Inferior parietal cortex (tissue), 1 donor: ENCODE results near the gene PTMS.

ENCODE experiments used
- DNase-seq: peaks from one replicate; pipeline ENCODE4 v3.0.0-alpha.2; 2016; ENCODE audit errors: extremely low spot score

The PTMS gene

DNA sequence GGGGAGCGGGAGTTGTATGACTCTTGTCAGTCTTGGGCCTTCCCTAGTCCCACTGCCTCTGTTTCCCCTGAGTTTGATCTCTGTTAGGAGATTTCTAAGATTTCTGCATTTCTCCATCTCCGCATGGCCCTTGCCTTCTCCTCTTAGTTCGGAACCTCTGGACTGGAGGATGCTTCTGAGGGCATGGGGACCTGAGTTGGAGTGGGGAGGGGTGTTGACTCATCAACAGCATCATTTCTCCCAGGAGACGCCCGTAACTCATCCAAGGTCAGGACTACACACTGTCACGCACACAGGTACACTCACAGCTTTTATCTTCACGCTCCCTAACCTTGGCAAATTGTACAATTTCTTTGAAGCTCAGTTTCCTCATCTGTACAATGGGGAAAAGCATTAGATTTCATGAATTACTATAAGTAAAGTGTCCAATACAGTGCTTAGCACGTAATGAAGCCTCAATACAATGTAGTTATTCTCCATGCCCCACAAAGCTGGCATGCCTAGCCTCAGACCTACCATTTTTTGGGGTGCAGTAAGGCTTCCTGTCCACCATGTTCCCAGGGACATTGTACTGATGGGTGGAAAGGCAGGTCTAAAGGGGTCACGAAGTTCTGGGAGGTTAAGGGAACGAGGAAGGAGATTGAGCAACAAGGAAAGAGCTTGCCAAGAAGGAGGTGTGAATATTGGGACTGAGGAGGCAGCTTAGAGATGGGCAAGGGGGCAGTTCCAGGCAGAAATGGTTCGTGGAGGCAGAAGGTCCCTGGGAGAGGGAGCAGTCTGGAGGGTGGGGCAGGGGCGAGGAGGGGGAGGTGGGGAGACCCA is 5.6 kb downstream of the PTMS start:
- no peak for DNase-seq

DNA sequence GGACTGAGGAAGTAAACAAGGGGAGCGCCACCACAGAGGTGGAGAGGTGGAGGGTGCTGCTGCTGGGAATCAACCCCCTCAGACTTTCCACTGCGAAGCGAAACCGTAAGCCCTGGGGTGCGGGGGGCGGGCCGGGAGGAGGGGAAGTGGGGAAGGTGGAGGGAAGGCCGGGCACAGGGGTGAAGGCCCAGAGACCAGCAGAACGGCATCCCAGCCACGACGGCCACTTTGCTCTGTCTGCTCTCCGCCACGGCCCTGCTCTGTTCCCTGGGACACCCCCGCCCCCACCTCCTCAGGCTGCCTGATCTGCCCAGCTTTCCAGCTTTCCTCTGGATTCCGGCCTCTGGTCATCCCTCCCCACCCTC is 6.2 kb downstream of the PTMS start, which contains the start of gene LAG3:
Gene LAG3 (plus strand): TSS at position 190 of the 365 bp plus-strand sequence. CDS start 333 bp downstream, outside the sequence.
- DNase-seq: no peak

DNA sequence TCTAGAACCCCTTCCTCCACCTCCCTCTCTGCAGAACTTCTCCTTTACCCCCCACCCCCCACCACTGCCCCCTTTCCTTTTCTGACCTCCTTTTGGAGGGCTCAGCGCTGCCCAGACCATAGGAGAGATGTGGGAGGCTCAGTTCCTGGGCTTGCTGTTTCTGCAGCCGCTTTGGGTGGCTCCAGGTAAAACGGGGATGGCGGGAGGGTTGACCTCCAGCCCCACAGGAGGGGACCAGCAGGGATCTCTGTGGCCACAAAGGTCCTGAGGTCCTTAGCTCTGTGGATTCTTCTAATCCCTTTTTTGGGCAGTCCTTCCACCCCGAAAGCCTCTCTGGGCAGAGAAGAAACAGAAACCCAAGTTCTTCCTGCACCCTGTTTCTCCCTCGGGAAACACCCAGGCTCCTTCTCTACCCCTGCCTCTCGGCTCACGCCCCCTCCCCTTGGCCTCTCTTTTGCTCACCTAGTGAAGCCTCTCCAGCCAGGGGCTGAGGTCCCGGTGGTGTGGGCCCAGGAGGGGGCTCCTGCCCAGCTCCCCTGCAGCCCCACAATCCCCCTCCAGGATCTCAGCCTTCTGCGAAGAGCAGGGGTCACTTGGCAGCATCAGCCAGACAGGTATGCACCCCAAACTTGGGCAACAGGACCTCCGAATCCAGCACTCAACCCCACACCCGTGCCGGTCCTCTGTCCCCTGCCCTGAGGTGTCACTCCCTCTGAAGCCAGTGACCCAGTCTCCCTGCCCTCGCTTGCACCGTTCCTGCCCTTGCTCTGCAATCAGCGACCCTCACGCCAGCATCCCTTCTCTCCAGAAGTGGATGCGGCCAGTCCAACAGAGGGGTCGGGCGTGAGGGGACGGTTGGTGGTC is 6.8 kb downstream of the PTMS start:
- DNase-seq: no peak

DNA sequence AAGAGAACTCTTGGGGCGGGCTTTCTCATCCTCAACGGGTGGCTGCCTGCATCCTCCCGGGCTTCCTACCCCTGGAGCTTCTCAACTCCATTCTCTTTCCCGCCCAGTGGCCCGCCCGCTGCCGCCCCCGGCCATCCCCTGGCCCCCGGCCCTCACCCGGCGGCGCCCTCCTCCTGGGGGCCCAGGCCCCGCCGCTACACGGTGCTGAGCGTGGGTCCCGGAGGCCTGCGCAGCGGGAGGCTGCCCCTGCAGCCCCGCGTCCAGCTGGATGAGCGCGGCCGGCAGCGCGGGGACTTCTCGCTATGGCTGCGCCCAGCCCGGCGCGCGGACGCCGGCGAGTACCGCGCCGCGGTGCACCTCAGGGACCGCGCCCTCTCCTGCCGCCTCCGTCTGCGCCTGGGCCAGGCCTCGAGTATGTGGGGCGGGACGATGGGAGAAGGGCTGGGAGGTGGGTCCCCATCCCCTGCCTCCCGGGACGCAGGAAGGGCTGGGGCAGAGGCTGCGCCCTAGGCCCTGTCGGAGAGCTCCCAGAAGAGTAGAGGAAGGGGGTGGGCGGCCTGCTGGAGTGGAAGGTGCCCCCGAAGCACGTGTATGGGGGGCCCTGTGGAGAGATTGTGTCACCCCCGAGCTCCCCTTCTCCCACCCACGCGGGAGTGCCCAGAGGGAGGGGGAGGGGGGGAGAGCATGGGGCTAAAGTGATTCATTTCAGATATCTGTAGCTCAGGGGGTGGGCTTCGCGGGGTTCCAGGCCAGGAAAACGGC is 7.6 kb downstream of the PTMS start:
- no peak for DNase-seq

DNA sequence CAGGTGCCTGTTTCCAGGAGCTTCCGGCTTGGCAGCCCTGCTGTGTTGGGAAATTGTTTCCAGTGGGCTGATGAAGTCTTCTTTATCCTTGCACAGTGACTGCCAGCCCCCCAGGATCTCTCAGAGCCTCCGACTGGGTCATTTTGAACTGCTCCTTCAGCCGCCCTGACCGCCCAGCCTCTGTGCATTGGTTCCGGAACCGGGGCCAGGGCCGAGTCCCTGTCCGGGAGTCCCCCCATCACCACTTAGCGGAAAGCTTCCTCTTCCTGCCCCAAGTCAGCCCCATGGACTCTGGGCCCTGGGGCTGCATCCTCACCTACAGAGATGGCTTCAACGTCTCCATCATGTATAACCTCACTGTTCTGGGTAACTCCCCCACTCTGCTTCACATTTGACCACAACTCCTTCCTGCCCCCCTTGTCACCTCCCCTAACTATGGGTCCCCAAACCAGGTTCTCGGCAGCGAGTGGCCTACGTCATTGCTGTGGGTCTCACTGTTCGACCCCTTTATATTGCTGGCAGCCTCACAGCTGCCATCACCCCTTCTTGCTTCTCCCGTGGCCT is 8.4 kb downstream of the PTMS start:
- no peak for DNase-seq

DNA sequence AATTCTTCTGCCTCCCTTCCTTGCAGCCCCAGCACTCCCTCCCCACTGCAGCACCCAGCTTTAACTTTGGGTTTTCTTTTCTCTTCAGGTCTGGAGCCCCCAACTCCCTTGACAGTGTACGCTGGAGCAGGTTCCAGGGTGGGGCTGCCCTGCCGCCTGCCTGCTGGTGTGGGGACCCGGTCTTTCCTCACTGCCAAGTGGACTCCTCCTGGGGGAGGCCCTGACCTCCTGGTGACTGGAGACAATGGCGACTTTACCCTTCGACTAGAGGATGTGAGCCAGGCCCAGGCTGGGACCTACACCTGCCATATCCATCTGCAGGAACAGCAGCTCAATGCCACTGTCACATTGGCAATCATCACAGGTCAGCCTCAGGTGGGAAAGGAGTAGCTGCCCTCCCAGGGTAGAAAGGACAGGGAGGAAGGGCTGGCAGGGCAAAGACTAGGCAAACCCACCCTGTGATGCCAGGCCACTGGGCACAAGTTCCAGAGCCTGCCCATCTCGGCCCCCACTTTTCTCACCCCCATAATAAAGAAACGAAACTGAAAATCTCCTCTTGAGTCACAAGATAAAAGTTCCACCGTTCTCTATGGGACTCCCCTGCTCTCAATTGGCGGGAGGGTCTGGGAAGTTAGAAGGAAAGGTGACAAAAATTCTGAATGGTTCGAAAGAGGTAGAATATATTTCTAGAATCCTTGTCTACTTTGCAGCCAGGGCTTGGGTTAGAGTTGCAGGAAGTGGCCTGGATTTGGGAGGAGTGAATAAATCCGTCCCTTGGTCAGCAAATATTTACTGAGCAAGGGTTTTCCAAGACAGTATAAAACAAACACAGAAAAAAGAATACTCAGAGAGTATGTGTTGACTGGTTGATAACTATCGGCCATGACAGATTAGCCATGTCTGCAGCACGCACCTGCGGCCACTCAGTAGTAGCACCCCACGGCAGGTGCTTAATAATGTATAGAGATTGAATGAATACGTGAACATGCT is 9.3 kb downstream of the PTMS start:
- DNase-seq: no peak

DNA sequence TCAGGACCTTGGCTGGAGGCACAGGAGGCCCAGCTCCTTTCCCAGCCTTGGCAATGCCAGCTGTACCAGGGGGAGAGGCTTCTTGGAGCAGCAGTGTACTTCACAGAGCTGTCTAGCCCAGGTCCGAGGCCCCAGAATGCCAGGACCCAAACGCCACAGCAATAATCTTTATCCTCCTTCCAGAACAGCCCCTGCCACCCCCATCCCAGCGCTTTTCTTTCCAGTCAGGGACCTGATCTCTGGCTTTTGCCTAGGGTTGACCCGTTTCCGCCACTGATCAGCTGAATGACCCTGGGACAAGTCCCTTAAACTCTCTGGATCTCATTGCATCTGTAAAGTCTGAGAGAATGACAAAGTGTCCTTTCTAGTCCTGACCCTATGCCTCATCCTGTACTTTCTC is 11.2 kb downstream of the PTMS start:
- no peak for DNase-seq

DNA sequence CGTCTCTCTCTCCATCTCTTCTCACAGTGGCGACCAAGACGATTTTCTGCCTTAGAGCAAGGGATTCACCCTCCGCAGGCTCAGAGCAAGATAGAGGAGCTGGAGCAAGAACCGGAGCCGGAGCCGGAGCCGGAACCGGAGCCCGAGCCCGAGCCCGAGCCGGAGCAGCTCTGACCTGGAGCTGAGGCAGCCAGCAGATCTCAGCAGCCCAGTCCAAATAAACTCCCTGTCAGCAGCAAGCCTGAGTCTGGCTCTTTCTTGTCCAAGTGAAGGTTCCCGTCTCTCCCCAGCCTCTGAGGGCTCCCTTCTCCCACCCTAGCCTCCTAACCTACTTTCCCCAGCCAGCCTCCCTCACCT is 12.0 kb downstream of the PTMS start:
- DNase-seq: no peak

DNA sequence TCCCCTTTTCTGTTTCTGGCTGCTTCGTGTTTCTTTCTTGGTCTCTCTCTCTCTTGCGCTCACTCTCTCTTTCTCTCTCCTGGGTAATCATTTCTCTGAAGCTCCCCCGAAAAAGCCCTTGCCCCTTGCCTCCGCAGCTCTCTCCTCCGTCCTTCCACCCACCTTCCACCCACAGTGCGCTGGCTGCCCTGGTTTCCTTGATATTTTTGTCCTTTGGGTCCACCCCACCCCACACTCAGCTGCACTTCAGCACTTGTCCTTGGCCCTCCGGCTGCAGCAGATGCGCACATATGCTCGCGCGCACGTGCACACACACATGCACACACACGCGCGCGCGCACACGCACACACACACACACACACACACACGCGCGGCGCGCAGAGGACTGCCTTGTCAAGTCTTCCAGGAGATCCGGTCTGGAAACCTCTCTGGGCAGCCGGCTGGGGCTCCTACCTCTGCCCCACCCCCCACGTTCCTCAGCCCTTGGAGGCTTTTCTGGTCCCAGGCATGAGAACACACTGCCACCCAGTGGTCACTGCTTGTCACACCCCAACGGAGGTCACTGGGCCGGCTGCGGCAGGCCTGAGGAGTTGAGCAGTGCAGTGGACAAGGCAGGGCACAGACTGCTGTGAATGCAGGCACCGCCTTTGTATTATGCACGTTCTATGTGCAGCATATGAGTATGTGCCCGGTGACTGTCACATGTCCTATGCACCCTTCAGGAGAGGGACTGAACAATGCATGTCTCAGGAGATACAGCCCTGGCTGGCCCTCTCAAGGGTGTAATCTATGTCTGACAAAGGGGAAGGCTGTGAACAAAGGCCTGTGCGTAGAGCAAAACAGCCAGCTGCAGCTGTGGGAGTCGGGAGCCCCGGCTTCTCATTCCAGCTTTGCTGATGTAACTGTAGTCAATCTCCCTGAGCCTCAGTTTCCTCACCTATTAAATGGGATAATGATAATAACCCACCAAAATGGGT is 12.7 kb downstream of the PTMS start:
- peak; percentile 92 for DNase-seq

DNA sequence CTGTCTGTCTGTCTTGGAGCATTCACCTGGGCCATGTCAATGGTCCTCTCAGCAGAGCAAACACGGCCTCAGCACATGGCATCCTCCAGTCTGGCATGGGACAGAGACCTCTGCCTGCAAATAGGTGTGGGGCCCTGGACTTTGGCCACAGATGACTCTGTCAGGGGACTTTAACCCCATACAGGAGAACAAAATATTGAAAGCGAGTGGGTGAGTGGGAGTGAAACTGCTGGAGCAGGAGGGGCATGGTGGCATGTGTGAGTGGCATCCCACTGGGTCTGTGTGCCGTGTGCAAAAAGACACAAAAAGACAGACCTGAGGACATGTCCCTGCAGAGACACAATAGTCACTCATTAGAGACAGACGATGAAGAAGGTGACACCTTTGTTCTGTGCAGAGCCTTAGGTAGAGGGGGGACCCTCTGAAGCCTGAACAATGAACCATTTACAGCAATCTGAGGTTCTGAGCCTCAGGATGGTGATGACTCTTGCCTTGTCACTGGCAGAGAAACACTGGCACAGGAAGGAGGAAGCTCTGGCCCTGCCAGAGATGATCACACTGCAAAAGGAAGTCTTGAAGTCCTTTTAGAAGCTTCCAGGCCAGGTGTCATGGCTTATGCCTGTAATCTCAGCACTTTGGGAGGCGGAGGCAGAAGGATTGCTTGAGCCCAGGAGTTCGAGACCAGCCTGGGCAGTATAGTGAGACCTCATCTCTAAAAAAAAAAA is 13.7 kb downstream of the PTMS start:
- no peak for DNase-seq

DNA sequence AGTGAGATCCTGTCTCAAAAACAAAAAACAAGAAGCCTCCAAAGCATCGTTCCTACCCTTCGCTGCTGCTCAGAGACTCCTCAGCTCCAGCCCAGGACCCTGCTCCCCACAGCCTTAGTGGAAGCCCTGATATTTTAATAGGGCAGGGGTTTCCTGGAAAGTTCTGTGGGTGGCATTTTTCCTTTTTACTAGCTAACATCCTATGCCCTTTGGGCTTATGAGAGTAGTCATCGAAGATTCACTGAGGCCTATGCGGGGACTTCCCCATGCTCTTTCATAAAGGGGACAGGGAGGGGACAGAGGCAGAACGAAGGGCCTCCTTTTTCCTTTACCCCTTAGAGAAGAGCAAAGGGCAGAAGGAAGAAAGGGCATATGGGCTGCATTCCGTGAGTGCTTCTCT is 14.4 kb downstream of the PTMS start:
- DNase-seq: no peak

DNA sequence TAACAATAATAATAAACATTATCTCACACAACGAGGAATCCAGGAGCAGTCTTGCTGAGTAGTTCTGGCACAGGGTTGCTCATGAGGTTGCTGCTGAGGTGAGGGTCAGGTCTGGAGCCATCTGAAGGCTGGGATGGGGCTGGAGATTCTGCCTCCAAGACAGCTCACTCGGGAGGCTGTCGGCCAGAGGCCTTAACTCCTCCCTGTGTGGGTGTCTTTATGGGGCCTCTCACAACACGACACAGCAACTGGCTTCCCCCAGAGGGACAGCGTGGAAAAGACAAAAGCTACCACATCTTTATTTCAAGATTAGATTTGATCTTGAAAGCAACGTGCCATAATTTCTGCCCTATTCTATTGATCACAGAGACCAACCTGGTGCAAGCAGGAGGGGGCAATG is 16.0 kb downstream of the PTMS start:
- no peak for DNase-seq

DNA sequence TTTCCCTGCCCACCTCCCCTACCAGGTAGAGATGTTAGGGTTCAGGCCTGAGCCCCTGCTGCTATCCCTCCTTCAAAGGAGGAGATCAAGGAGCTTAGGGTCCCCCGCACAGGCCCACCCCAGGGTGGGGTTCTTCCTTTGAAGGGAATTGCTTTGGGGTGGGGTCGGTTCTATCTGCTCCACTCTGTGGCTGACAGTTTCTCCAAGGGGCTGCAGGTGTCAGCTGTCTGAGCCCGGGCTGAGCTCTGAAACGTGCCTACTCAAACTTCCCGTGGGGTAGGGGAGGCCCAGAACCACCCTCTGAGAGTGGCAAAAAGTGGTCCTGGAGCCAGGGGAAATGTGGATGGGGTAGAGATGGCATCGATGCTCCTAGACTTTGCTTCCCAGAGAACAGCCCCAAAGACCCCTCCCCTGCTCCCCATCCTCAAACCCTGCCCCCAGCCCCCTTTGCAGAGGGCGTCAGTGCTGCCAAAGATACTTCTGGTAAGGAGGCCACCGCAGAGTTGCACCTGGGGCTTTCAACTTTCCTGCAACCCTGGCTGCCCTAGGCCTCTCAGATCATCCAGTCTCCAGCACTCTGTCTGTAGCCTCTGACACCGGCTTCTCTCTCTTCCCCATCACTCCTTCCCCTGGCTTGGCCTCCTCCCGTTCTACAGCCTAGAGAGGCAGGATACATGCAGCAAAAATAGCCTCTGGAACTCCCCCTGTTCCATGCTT is 16.8 kb downstream of the PTMS start:
- DNase-seq: no peak

DNA sequence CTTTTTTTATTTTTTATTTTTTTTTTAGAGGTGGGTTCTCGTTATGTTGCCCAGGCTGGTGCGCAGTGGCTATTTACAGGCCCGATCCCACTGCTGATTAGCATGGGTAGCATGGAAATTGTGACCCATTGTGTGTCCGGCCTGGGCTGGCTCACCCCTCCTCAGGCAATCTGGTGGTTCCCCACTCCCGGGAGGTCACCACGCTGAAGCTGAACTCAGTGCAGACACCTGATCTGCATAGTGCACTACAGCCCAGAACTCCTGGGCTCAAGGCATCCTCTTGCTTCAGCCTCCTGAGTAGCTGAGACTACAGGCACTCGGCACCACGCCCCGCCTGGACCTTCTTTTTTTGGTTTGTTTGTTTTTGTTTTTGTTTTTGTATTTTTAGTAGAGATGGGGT is 17.7 kb downstream of the PTMS start:
- DNase-seq: no peak

DNA sequence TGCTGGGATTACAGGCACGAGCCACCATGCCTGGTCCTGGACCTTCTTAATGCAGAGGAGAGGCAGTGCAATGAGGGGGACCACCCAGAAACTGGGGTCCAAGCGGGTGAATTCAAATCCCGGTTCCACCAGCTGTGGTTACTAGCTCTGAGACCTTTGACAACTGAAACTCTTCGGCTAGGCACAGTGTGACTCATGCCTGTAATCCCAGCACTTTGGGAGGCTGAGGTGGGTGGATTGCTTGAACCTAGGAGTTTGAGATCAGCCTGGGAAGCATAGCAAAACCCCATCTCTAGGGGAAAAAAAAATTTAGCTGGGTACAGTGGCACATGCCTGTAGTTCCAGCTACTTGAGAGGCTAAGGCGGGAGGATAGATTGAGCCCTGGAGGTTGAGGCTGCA is 18.1 kb downstream of the PTMS start:
- DNase-seq: no peak

DNA sequence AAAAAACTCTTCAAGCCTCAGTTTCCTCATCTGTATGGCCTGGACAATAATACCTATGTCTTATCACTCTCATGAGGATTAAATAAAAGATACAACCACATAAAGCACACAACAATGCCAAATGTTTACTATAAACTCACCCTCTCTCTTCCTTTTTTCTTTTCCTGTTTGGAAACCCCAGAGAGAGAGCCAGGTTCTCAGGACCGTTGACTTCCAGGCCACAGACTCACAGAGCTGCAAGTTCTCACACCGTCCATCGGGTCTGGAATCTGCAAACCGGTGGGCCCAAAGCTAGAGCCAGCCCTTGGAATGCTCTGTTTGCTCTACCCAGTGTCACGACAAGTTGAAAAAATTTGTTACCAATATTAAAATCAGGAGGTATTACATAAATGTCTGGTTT is 18.6 kb downstream of the PTMS start:
- no peak for DNase-seq

DNA sequence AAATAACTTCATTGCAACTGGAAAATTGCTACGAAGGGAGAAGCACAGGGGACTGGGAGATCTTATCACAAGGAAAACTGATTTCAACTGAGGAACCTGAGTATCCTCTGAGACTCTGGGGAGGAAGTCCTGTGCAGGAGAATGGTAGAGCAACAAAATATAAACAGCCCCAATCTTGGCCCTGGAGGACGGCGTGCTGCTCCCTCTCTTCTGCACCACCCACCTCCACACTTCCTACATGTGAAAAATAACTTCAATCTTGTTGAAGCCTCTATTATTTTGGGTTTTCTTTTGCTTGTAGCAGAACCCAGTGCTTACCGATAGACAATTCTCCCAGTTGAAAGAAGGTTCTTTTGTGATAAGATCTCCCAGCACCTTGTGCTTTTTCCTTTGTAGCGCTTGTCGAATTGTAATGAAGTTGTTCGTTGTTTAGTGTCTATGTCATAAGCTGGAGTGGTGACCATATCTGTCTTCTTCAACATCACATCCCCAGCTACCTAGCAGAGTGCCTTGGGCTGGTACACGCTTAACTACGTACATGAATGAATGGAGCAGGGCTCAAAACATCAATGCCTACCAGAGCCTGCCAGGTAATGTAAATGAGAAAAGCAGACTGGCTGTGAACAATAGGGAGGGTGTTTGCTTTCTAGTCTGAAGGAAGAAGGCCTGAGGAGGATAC is 20.4 kb downstream of the PTMS start:
- DNase-seq: no peak

DNA sequence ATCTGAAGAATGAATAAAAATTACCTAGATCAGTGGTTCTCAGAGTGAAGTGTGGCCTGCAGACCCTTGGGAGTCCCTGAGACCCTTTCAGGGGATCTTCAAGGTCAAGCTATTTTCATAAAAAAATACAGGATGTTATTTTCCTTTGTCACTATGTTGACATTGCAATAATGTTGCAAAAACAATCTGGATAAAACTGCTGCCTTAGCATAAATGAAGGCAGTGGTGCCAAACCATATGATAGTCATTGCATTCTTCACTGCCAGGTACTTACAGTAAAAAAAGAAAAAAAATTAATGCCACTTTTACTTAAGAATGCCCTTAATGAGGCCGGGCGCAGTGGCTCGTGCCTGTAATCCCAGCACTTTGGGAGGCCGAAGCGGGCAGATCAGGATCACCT is 21.1 kb downstream of the PTMS start:
- DNase-seq: no peak
